ENCODE data around the gene OPRM1. TPM values are rescaled to one million over a fixed set of nuclear protein-coding genes. Genes with fewer than 3 reads are reported as not detected.

The OPRM1 gene
- polyA plus RNA-seq (2012; ENCODE audit: insufficient read depth, insufficient read length, low read depth): 12.8 TPM

- DNase-seq: peak; percentile 63
- Histone ChIP-seq H3K27me3 (no peaks in the 10 kb centered on the region), H3K9me3 (no peaks in the 10 kb centered on the region), H3K4me3 (ENCODE audit: low read depth, low read length) (peak within 1 kb of the TSS; percentile 83), H3K36me3 (no peaks in the 10 kb centered on the region), H3K4me1 (peaks cover 8% of the 10 kb centered on the region)
- TF ChIP-seq CTCF (IDR thresholded peaks at IDR 0.05; ENCODE audit: low read depth, low read length): no peak
Measured at GRCh38 chr6:154039231-154039842, at the start of gene OPRM1. Gene OPRM1, plus strand, starts transcription at chr6:154039240. Its CDS starts 305 bp downstream, at chr6:154039545.

- Histone ChIP-seq H3K9me3 (no peaks in the 10 kb centered on the region), H3K4me3 (ENCODE audit: low read depth, low read length) (no peak overlapping the region), H3K27me3 (no peaks in the 10 kb centered on the region), H3K4me1 (no peaks in the 10 kb centered on the region; the same call in 1 of the 2 replicates), H3K36me3 (no peaks in the 10 kb centered on the region)
- DNase-seq: no peak
- TF ChIP-seq CTCF (IDR thresholded peaks at IDR 0.05; ENCODE audit: low read depth, low read length): no peak
Measured at GRCh38 chr6:153989989-153990388, 49.1 kb upstream of the OPRM1 start.

GRCh38 chr6:153994004-153994403, 45.0 kb upstream of the OPRM1 start:
- H3K36me3 ChIP-seq: no peaks in the 10 kb centered on the region
- H3K27me3 ChIP-seq: no peaks in the 10 kb centered on the region
- no peak overlapping the region for H3K4me3 ChIP-seq (ENCODE audit: low read depth, low read length)
- DNase-seq: no peak
- no peak for TF ChIP-seq CTCF (IDR thresholded peaks at IDR 0.05; ENCODE audit: low read depth, low read length)
- no peaks in the 10 kb centered on the region for H3K4me1 ChIP-seq
- H3K9me3 ChIP-seq: no peaks in the 10 kb centered on the region

- TF ChIP-seq CTCF (IDR thresholded peaks at IDR 0.05; ENCODE audit: low read depth, low read length): no peak
- Histone ChIP-seq H3K4me1 (no peaks in the 10 kb centered on the region), H3K4me3 (ENCODE audit: low read depth, low read length) (no peak overlapping the region), H3K36me3 (no peaks in the 10 kb centered on the region), H3K9me3 (no peaks in the 10 kb centered on the region), H3K27me3 (no peaks in the 10 kb centered on the region)
- DNase-seq: no peak
Measured at GRCh38 chr6:153994811-153995210, 44.2 kb upstream of the OPRM1 start.

- Histone ChIP-seq H3K9me3 (no peaks in the 10 kb centered on the region), H3K4me3 (ENCODE audit: low read depth, low read length) (no peak overlapping the region), H3K36me3 (no peaks in the 10 kb centered on the region), H3K27me3 (no peaks in the 10 kb centered on the region), H3K4me1 (no peaks in the 10 kb centered on the region)
- DNase-seq: no peak
- TF ChIP-seq CTCF (IDR thresholded peaks at IDR 0.05; ENCODE audit: low read depth, low read length): no peak
Measured at GRCh38 chr6:153997221-153997620, 41.8 kb upstream of the OPRM1 start.

GRCh38 chr6:154001494-154002285, 37.4 kb upstream of the OPRM1 start:
- Histone ChIP-seq H3K4me3 (ENCODE audit: low read depth, low read length) (no peak overlapping the region), H3K36me3 (no peaks in the 10 kb centered on the region), H3K4me1 (no peaks in the 10 kb centered on the region), H3K9me3 (no peaks in the 10 kb centered on the region), H3K27me3 (no peaks in the 10 kb centered on the region)
- TF ChIP-seq CTCF (IDR thresholded peaks at IDR 0.05; ENCODE audit: low read depth, low read length): no peak
- no peak for DNase-seq
